NCI-H226 (cell line): Measurements from ENCODE around the gene DCTD.
A peak's percentile ranks its signal among the peaks of the same experiment; 100 is the strongest.

Source experiments
- DNase-seq: peaks from one replicate; pipeline ENCODE4 v3.0.0-alpha.2; 2015

Gene DCTD

GRCh38 chr4:182917182-182918043, at the start of gene DCTD:
DCTD (minus strand) TSS chr4:182917386; CDS start chr4:182915568, 1,818 bp downstream.
- DNase-seq = peak; percentile 40

DNA sequence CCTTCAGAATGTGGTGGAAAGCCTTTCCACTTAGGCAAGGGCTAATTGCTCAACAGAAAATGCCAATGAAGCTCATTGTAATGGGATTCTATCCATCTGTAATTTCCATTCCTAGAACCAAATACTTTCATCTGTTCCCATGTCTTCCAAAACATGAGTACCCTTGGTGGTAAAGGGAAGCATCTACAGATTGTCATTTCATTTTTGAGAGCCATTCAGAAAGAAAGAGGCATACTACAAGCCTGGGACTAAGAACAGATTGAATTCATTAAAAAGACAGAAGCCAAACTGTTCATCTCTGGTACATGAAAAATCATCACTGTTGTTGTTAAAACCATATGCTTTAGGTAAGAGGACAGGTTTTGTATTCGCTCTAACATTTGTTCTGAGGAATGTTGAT, 43.6 kb upstream of the DCTD start:
- no peak for DNase-seq

DNA sequence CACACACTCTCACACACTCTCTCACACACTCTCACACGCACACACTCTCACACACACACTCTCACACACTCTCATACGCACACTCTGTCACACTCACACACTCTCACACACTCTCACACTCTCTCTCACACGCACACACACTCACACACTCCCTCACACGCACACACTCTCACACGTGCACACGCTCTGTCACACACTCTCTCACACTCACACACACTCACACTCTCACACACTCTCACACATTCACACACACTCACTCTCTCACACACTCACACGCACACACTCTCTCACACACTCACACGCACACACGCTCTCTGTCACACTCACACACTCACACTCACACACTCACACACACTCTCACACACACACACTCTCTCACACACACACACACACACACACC, 43.0 kb upstream of the DCTD start:
- DNase-seq = no peak

- DNase-seq = no peak
These were observed 38.2 kb upstream of the DCTD start for GRCh38 chr4:182955411-182955810.

DNA sequence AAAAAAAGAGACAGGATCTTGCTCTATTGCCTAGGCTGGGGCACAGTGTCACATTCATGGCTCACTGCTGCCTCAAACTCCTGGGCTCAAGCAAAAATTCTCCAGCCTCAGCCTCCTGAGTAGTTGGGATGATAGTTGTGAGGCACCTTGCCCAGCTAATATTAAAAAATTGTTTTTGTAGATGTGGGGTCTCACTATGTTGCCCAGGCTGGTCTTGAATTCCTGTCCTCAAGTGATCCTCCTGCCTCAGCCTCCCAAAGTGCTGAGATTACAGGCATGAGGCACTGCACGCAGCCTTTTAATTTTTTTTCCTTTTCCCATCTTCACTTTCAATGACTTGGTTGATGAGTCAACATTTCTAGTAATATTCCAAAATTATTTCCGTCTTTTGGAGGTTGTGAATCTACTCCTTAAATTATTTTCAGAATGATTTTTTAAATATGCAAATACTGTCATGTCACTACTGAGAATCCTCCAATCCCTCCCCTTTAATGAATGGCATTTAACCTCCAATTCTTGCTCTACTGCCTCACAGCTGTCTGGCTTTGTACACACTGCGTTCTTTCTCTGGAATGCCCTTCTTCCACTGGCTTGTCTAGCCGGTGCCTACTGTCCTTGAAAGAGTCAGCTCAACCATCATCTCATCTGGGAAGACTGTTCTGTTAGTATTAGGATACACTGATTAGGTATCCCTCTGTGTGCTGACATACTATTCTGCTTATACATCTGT, 27.5 kb upstream of the DCTD start:
- no peak for DNase-seq

- no peak for DNase-seq
These were observed 22.5 kb upstream of the DCTD start for GRCh38 chr4:182939680-182940079.

- peak; percentile 22 for DNase-seq
These were observed 21.0 kb upstream of the DCTD start for GRCh38 chr4:182938205-182938645.

DNA sequence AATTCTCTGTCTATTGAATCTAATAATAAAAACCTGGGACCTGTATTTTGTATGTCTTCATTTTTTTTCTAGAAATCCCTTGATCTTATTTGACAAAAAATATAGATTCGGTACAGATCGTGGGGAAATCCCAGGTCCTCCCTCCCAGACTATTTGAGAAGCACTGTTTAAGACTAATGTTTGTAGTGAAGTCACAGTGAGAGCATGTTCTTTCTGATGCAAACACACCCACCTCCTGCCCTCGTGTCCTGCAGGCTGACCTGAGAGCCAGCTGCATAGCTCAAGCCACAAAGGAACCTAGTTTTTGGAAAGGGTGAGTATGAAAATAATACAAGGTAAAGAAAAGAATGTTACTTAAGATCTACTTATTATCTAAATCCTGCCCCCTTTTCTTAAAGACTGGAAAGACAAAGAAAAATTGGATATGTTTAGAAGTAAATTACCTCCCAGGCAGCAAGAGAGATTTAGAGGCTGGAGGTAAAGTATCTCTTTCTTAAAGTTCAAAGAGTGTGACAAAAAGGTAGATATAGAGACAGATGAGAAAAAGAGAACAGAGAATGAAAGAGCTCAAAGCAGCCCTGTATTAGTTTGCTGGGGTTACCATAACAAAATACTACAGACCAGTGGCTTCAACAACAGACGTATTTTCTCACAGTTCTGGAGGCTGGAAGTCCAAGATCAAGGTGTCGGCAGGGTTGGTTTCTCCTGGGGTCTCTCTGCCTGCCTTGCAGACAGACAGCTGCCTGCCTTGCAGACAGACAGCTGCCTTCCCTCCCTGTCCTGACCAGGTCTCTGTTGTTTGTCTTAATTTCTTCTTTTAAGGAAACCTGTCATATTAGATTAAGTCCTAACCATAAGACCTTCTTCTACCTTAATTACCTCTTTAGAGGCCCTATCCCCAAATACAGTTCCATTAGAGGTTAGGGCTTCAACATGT, 20.4 kb upstream of the DCTD start:
- DNase-seq = no peak

- no peak for DNase-seq
These were observed 15.5 kb upstream of the DCTD start for GRCh38 chr4:182932651-182933050.

DNA sequence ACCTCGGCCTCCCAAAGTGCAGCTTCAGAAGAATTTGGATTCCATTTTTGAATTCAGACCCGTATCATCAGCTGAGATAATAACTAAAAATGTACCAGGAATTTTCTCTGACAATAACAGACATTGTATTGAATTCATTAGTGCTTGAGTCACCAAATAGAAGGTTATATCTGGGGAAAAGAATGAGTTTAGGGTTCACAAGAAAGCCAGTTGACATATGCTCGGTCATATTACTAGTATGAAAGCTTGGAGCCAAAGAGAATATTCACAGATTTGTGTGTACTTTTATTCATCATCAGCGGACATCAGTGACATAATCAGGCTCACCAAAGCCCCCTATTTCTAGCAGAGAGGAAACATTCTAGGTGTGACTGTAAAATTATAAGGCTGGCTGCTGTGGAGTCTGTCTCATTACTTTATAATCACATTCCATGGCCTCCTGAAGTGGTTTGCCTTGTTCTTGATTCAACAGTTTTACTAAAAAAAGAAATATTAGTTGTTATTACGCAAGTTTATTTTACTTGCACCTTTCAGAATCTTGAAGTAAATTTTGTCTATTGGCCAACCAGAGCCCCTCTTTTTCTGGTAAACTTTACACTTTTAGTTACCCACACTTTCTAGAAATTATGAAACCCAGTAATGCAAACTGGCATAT, 14.6 kb upstream of the DCTD start:
- no peak for DNase-seq

DNA sequence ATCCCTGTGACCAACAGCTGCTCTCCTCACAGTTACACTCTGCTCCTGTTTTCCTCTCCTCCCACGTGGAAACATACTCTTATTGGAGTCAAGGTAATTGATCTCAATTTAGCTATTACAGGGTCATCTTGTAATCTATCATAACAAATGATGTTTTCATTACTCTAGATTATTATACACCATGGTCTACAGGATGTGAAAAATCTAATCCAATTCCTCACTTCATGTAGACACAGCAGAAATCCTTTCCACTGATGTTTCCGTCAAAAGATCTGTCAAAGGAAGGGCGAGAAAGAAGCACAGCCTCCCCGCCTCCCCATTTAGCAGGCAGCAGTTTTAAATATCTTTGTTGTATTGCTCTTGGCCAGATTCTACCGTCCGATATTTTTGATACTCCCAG, 13.7 kb upstream of the DCTD start:
- DNase-seq = no peak

DNA sequence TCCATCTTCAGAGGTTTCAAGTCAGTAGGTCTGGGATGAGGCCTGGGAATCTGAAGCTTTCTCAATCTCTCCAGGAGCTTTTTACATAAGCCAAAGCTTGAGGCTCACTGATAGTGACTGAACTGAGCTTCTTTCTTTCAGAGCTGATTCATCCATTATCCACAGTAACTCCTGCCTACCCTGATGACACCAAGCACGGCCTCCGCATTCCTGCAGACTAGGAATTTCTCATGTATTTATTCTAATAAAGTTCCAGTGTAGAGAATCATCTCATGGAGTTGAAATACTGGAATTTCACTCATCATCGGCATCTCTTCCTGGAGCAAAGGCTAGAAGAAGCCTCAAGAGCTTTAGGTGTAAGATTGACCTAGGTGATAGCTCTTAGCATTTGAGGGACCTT, 12.1 kb upstream of the DCTD start:
- DNase-seq = peak; percentile 90

DNA sequence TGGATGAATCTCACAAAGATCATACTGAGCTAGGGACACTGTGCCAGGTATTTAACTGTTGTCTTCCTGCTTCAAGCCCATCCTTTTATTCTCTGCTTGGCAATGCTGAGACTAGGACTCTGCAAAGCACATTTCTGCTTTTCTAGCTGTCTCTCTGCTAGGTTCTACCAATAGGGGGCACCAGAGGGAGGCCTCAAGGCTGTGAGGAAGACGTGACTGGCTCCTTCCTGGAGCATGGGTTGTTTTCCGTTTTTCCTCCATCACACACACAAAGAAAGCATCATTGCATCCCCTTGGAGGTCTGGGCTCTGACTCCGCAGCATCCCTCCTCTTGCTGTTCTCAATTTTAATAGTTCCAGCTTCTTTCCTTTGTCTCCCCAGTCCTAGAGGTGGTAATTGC, 10.9 kb upstream of the DCTD start:
- DNase-seq = no peak

DNA sequence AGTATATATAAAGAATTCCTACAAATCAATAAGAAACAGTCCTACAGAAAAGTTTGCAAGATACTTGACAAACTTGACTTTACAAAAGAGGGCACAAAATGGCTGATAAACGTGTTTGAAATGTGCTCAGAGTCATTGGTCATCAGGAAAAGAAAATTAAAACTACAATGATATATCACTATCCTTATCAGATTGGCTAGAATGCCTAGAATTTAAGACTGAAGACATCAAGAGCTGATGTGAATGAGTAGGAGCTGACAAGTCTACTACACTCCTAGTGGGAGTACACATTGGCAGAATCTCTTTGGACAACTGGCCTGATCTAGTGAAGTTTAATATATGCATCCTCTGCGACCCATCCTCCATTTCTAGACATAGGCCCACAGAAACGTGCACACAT, 10.3 kb upstream of the DCTD start:
- peak; percentile 27 for DNase-seq

DNA sequence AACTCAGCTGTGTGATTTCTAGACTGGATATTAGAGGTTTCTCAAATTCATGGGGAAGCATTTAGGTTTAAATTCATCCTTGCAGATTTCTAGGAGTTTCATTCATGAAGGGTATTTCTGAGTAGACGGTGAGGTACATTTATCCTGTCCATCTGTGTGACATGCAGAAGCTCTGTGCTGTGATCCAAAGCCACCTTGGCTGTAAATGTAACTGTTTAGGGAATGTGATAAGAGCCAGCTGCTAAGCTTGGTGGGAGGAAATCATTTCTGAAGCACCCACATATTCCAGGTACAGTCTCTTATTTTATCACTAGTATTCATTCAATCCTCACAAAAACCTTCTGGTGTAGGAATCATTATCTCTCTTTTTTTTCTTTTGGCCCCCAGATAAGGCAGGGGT, 8.7 kb upstream of the DCTD start:
- no peak for DNase-seq

GRCh38 chr4:182925298-182925757, 8.1 kb upstream of the DCTD start:
- peak; percentile 26 for DNase-seq

- DNase-seq = no peak
These were observed 7.3 kb upstream of the DCTD start for GRCh38 chr4:182924497-182924896.

DNA sequence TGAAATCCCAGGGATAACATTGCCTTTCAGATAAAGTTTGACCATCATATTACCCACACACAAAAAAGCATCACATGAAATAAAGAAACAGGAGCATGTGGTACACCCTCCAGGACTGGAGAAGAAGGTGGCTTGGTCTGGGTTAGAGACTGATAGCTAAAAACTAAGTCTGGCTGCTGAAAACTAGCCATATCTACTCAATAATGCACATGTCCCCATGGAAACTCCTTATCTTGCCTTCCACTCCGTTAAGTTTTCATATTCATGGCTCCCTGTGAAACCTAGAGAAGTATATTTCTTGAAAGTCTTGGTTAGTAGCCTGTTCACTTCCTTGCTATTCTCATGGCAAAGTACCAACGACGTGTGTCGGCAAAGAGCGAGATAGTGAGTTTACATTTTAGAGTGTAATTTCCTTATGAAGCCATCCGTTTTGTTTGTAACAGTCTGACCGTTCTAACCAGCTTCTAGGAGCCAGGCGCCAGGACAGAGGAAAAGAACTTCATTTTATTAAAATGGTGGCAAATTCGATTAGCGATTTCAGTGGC, 6.7 kb upstream of the DCTD start:
- DNase-seq = no peak

DNA sequence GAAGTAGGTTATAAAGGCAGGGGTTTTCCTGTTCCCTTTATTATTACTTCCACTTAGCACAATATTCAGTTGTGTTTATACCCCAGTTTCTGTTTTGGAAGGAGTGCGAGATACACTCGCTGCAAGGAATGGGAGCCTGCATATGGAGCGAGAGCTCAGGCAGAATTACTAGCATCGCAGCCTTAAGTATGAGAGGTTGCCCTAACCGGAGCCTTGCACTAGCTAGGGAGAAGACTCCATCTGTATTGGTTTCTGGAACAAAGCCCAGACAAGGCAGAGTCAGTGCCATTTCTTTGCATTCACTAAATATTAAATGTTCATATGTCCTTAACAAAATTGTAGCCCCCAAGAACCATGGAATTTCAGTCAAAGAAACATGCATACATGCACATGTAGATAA, 6.2 kb upstream of the DCTD start:
- no peak for DNase-seq

DNA sequence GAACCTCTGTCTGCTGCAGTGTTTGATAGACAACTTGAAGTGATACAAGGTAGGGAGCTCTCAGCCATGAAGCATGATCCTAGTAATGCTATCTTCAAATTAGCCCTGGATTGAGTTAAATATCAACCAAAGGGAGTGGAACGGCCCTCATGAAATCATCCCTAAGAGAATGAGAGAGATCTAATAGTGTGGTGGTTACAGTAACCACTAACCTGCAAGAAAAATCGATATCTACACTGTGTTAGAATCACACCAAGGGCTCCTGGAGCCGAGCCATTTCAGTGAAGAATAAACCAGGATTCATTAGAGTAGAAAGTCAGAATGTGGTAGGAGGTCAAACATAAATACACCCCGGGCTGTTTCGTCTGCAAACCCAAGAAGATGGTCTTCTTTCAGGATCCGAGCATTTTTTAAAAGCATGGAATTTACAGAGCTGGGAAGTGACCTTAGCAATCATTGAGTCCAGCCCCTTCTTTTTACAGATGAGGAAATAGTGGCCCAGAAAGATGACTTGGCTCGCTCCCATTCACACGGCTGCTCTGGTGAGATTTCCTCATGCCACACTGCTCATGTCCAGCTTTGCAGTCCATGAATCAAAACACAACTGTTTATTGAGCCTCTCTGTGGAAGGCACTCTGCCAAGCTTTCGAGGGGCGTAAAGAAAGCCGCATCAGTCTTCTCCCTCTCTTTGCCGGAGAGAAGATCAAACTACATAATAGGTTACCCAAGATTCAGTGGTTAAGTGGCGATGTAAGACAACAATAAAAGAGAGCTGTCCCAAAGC, 5.5 kb upstream of the DCTD start:
- no peak for DNase-seq

DNA sequence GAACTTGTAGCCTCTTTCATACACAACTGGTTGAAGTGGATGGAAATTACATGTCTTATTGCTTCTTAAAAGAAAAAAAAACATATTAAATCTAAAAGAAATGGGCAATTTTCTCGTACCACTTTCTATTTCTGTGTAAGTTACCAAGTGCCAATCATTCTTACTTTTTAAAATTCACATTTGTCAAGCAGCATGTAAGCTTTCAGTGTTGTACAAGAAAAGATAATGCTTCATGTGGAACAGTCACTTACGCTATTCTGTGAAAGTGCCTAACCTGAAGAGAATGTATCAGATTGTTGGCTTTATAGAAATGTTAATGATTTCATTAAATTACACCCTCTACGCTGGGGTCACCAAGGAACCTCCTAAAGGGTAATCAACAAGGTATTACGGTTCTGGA, 4.4 kb upstream of the DCTD start:
- no peak for DNase-seq
